LNCaP clone FGC (cell line): ENCODE measurements around the gene PCDH9.

ENCODE experiments used
- DNase-seq: peaks from one replicate; pipeline ENCODE4 v3.0.0-alpha.2; 2011; ENCODE audit warnings: low read depth
- H3K4me3 ChIP-seq: 2 replicates; pipeline ENCODE4 v1.5.1; 2011; ENCODE audit warnings: mild to moderate bottlenecking, low read depth, low read length, control low read depth
- TF ChIP-seq, protein P1 (sequence below): IDR thresholded peaks from 2 replicates; pipeline ENCODE4 v1.5.1; 2012; ENCODE audit warnings: mild to moderate bottlenecking; ENCODE audit not compliant: control insufficient read depth, insufficient read depth; ENCODE audit errors: extremely low read depth

Gene PCDH9

DNA sequence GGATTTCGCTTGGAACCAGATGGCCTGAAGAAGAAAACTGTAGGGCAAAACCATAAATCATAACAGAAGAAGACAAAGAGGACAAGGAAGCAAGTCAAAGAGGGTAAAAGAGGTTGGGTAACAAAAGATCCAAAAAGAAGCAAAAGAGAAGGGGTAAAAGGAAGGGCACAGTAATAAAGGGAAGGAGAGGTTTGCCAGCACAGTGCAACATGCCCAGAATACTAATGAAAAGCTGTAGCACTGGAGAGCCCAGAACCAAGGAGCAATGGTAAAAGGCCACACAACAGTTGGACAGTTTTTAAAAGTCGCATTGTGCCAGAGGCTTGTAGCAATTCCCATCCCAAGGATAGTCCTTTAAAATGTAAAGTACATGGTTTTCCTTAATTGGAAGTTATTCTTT lies 506.6 kb downstream of the PCDH9 start:
- no peak for DNase-seq
- H3K4me3 ChIP-seq = no peak overlapping the region
- TF ChIP-seq, protein P1, sequence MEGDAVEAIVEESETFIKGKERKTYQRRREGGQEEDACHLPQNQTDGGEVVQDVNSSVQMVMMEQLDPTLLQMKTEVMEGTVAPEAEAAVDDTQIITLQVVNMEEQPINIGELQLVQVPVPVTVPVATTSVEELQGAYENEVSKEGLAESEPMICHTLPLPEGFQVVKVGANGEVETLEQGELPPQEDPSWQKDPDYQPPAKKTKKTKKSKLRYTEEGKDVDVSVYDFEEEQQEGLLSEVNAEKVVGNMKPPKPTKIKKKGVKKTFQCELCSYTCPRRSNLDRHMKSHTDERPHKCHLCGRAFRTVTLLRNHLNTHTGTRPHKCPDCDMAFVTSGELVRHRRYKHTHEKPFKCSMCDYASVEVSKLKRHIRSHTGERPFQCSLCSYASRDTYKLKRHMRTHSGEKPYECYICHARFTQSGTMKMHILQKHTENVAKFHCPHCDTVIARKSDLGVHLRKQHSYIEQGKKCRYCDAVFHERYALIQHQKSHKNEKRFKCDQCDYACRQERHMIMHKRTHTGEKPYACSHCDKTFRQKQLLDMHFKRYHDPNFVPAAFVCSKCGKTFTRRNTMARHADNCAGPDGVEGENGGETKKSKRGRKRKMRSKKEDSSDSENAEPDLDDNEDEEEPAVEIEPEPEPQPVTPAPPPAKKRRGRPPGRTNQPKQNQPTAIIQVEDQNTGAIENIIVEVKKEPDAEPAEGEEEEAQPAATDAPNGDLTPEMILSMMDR = no peak

- no peak overlapping the region for H3K4me3 ChIP-seq
- TF ChIP-seq, protein P1 = no peak
- DNase-seq = peak; percentile 17
Observed at GRCh38 chr13:66716538-66716937, 513.6 kb downstream of the PCDH9 start.

GRCh38 chr13:66714795-66715194 lies 515.3 kb downstream of the PCDH9 start:
- no peak overlapping the region for H3K4me3 ChIP-seq
- TF ChIP-seq, protein P1 = peak; percentile 22; the same call in 1 of the 2 replicates
- DNase-seq = no peak

DNA sequence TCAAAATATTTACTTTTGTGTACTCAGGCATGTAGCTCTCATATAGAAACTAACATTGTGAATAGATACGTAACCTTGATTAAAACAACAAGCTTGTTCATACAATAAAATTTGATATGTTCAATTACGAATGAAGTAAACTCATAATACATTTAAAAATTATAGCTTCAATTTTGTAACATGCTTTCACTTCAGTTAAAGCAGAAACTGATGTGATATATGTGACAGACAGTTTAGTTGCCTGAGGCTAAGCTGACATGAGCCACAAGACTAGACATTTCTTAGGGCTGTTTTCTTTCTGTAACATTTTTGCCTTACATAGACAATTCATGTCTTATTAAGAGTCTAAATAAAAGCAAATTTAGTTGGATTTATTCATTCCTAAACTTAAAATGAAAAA lies 526.0 kb downstream of the PCDH9 start:
- no peak overlapping the region for H3K4me3 ChIP-seq
- DNase-seq = no peak
- TF ChIP-seq, protein P1 = no peak

DNA sequence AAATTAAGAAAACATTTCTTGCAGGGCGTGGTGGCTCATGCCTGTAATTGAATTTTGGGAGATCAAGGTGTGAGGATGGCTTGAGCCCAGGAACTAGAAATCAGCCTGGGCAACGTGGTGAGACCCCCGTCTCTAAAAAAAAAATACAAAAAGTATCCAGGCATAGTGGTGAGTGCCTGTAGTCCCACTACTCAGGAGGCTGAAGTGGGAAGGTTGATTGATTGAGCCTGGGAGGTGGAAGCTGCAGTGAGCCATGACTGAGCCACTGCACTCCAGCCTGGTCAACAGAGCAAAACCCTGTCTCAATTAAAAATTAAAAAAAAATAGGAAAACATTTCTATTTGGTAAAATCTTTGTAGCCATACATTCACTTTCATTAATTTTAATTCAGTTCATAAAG lies 526.5 kb downstream of the PCDH9 start:
- TF ChIP-seq, protein P1 = no peak
- DNase-seq = no peak
- no peak overlapping the region for H3K4me3 ChIP-seq

GRCh38 chr13:66700117-66700601 lies 530.0 kb downstream of the PCDH9 start:
- DNase-seq = no peak
- no peak overlapping the region for H3K4me3 ChIP-seq

DNA sequence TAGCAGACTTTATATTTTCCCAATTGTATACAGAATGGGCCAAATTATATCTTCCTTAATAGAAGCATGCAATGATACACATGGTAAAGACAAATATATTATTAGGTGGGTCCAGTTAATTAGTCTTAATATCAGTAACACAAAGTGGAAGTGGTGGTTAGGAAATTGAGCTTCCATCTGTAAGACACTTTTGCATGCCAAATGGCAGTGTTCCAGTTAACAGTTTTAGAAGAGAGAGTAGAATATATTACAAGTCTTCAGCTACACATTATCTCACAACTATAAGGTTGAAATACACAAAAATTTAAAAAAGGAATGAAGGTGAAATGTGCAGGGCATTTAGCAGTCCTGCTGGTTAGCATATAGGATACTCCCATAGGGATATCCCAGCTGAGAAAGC lies 536.5 kb downstream of the PCDH9 start:
- no peak overlapping the region for H3K4me3 ChIP-seq
- TF ChIP-seq, protein P1 = no peak
- DNase-seq = no peak

More at GRCh38 chr13:66700117-66700601, 530.0 kb downstream of the PCDH9 start:
- TF ChIP-seq, protein P1 = no peak
